Measurements from ENCODE around the gene SMAD4.

The SMAD4 gene

GRCh38 chr18:51070545-51070944 lies 40.5 kb downstream of the SMAD4 start:
- Histone ChIP-seq H3K27me3 (ENCODE audit: control insufficient read depth, insufficient read depth, low read length) (no peaks in the 10 kb centered on the region), H3K9ac (ENCODE audit: low read length) (no peak overlapping the region), H3K36me3 (ENCODE audit: control insufficient read depth, insufficient read depth, low read length) (peaks cover 71% of the 10 kb centered on the region), H3K4me1 (ENCODE audit: control insufficient read depth, insufficient read depth, low read length) (no peaks in the 10 kb centered on the region), H3K4me3 (ENCODE audit: low read depth, low read length) (no peak overlapping the region), H3K9me3 (ENCODE audit: control insufficient read depth, insufficient read depth, low read depth, low read length) (no peaks in the 10 kb centered on the region), H3K27ac (ENCODE audit: low read depth, low read length) (no peak overlapping the region)

GRCh38 chr18:51072586-51073313 lies 42.7 kb downstream of the SMAD4 start:
- H3K36me3 ChIP-seq (ENCODE audit: control insufficient read depth, insufficient read depth, low read length): peaks cover 70% of the 10 kb centered on the region
- no peaks in the 10 kb centered on the region for H3K4me1 ChIP-seq (ENCODE audit: control insufficient read depth, insufficient read depth, low read length)
- H3K9ac ChIP-seq (ENCODE audit: low read length): no peak overlapping the region
- H3K27ac ChIP-seq (ENCODE audit: low read depth, low read length): no peak overlapping the region
- H3K4me3 ChIP-seq (ENCODE audit: low read depth, low read length): no peak overlapping the region
- H3K27me3 ChIP-seq (ENCODE audit: control insufficient read depth, insufficient read depth, low read length): no peaks in the 10 kb centered on the region
- no peaks in the 10 kb centered on the region for H3K9me3 ChIP-seq (ENCODE audit: control insufficient read depth, insufficient read depth, low read depth, low read length)

- no peak overlapping the region for H3K4me3 ChIP-seq (ENCODE audit: low read depth, low read length)
- no peaks in the 10 kb centered on the region for H3K27me3 ChIP-seq (ENCODE audit: control insufficient read depth, insufficient read depth, low read length)
- H3K4me1 ChIP-seq (ENCODE audit: control insufficient read depth, insufficient read depth, low read length): no peaks in the 10 kb centered on the region
- peaks cover 74% of the 10 kb centered on the region for H3K36me3 ChIP-seq (ENCODE audit: control insufficient read depth, insufficient read depth, low read length)
- H3K9me3 ChIP-seq (ENCODE audit: control insufficient read depth, insufficient read depth, low read depth, low read length): no peaks in the 10 kb centered on the region
- no peak overlapping the region for H3K27ac ChIP-seq (ENCODE audit: low read depth, low read length)
- no peak overlapping the region for H3K9ac ChIP-seq (ENCODE audit: low read length)
Measured at GRCh38 chr18:51074605-51075004, 44.6 kb downstream of the SMAD4 start.

DNA sequence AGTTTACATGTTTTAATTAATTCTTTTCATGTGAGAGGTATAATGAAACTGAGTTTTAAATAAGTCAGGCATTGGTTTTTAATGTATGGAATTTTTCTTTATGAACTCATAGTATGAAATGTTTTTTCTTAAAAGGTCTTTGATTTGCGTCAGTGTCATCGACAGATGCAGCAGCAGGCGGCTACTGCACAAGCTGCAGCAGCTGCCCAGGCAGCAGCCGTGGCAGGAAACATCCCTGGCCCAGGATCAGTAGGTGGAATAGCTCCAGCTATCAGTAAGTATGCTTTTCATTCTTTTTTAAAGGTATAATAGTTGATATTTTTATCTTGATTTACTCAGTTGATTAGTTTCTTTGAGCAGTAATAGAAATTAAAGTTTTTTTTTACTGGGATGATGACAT lies 46.5 kb downstream of the SMAD4 start:
- Histone ChIP-seq H3K27ac (ENCODE audit: low read depth, low read length) (no peak overlapping the region), H3K9ac (ENCODE audit: low read length) (no peak overlapping the region), H3K9me3 (ENCODE audit: control insufficient read depth, insufficient read depth, low read depth, low read length) (no peaks in the 10 kb centered on the region), H3K4me3 (ENCODE audit: low read depth, low read length) (no peak overlapping the region), H3K36me3 (ENCODE audit: control insufficient read depth, insufficient read depth, low read length) (peaks cover 74% of the 10 kb centered on the region), H3K27me3 (ENCODE audit: control insufficient read depth, insufficient read depth, low read length) (no peaks in the 10 kb centered on the region), H3K4me1 (ENCODE audit: control insufficient read depth, insufficient read depth, low read length) (no peaks in the 10 kb centered on the region)

DNA sequence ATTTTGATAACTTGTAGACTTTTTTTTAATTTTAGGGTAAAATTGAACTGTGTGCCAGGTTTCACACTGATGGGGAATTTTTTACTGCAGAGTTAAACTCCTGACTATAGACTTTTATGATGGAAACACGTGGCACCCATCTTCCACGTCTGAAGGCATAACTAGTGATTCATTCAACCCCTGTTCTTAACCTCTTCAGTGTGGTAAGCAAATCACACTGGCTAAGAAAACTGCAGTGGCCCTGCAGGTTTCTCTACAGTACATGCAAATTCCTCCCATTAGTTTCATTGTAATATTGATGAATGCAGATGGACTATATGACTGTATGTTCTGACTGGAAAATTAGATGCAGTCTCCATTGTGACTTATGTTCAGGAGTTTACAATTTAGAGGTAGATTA lies 47.2 kb downstream of the SMAD4 start:
- Histone ChIP-seq H3K9me3 (ENCODE audit: control insufficient read depth, insufficient read depth, low read depth, low read length) (no peaks in the 10 kb centered on the region), H3K27ac (ENCODE audit: low read depth, low read length) (no peak overlapping the region), H3K36me3 (ENCODE audit: control insufficient read depth, insufficient read depth, low read length) (peaks cover 74% of the 10 kb centered on the region), H3K9ac (ENCODE audit: low read length) (no peak overlapping the region), H3K4me1 (ENCODE audit: control insufficient read depth, insufficient read depth, low read length) (no peaks in the 10 kb centered on the region), H3K27me3 (ENCODE audit: control insufficient read depth, insufficient read depth, low read length) (no peaks in the 10 kb centered on the region), H3K4me3 (ENCODE audit: low read depth, low read length) (no peak overlapping the region)

- H3K4me1 ChIP-seq (ENCODE audit: control insufficient read depth, insufficient read depth, low read length): no peaks in the 10 kb centered on the region
- no peak overlapping the region for H3K4me3 ChIP-seq (ENCODE audit: low read depth, low read length)
- H3K27ac ChIP-seq (ENCODE audit: low read depth, low read length): no peak overlapping the region
- H3K9me3 ChIP-seq (ENCODE audit: control insufficient read depth, insufficient read depth, low read depth, low read length): no peaks in the 10 kb centered on the region
- H3K36me3 ChIP-seq (ENCODE audit: control insufficient read depth, insufficient read depth, low read length): peaks cover 79% of the 10 kb centered on the region
- H3K27me3 ChIP-seq (ENCODE audit: control insufficient read depth, insufficient read depth, low read length): no peaks in the 10 kb centered on the region
- no peak overlapping the region for H3K9ac ChIP-seq (ENCODE audit: low read length)
Measured at GRCh38 chr18:51078026-51078425, 48.0 kb downstream of the SMAD4 start.

- Histone ChIP-seq H3K27me3 (ENCODE audit: control insufficient read depth, insufficient read depth, low read length) (no peaks in the 10 kb centered on the region), H3K9me3 (ENCODE audit: control insufficient read depth, insufficient read depth, low read depth, low read length) (0 out of 2 replicates have a peak, but pooled peaks cover 4% of the 10 kb centered on the region), H3K9ac (ENCODE audit: low read length) (no peak overlapping the region), H3K27ac (ENCODE audit: low read depth, low read length) (no peak overlapping the region), H3K36me3 (ENCODE audit: control insufficient read depth, insufficient read depth, low read length) (peaks cover 95% of the 10 kb centered on the region), H3K4me1 (ENCODE audit: control insufficient read depth, insufficient read depth, low read length) (no peaks in the 10 kb centered on the region), H3K4me3 (ENCODE audit: low read depth, low read length) (no peak overlapping the region)
Measured at GRCh38 chr18:51082571-51083267, 52.7 kb downstream of the SMAD4 start.

DNA sequence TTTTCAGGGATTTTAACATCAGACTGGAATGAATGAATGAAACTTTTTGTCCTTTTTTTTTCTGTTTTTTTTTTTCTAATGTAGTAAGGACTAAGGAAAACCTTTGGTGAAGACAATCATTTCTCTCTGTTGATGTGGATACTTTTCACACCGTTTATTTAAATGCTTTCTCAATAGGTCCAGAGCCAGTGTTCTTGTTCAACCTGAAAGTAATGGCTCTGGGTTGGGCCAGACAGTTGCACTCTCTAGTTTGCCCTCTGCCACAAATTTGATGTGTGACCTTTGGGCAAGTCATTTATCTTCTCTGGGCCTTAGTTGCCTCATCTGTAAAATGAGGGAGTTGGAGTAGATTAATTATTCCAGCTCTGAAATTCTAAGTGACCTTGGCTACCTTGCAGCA lies 53.4 kb downstream of the SMAD4 start:
- H3K27me3 ChIP-seq (ENCODE audit: control insufficient read depth, insufficient read depth, low read length): no peaks in the 10 kb centered on the region
- H3K9me3 ChIP-seq (ENCODE audit: control insufficient read depth, insufficient read depth, low read depth, low read length): peaks cover 11% of the 10 kb centered on the region
- peaks cover 94% of the 10 kb centered on the region for H3K36me3 ChIP-seq (ENCODE audit: control insufficient read depth, insufficient read depth, low read length)
- no peak overlapping the region for H3K4me3 ChIP-seq (ENCODE audit: low read depth, low read length)
- no peak overlapping the region for H3K27ac ChIP-seq (ENCODE audit: low read depth, low read length)
- no peaks in the 10 kb centered on the region for H3K4me1 ChIP-seq (ENCODE audit: control insufficient read depth, insufficient read depth, low read length)
- H3K9ac ChIP-seq (ENCODE audit: low read length): no peak overlapping the region

DNA sequence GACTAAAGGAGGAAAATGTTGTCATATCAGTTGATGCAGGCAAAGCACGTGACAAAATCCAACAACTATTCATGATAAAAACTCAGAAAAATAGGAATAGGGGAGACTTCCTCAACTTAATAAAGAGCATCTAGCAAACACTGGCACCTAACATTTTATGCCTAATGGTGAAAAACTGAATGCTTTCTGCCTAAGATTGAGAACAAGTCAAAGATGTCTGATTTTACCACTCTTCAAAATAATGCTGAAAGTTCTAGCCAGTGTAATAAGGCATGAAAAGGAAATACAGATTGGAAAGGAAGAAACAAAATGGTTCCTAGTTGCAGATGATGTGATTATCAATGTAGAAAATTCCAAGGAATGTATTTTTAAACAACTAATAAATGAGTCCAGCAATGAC lies 58.4 kb downstream of the SMAD4 start:
- Histone ChIP-seq H3K36me3 (ENCODE audit: control insufficient read depth, insufficient read depth, low read length) (peaks cover 46% of the 10 kb centered on the region), H3K27ac (ENCODE audit: low read depth, low read length) (no peak overlapping the region), H3K4me1 (ENCODE audit: control insufficient read depth, insufficient read depth, low read length) (no peaks in the 10 kb centered on the region), H3K9me3 (ENCODE audit: control insufficient read depth, insufficient read depth, low read depth, low read length) (peaks cover 19% of the 10 kb centered on the region), H3K27me3 (ENCODE audit: control insufficient read depth, insufficient read depth, low read length) (no peaks in the 10 kb centered on the region), H3K4me3 (ENCODE audit: low read depth, low read length) (no peak overlapping the region), H3K9ac (ENCODE audit: low read length) (no peak overlapping the region)

GRCh38 chr18:51089691-51090090 lies 59.7 kb downstream of the SMAD4 start:
- Histone ChIP-seq H3K4me1 (ENCODE audit: control insufficient read depth, insufficient read depth, low read length) (no peaks in the 10 kb centered on the region), H3K9me3 (ENCODE audit: control insufficient read depth, insufficient read depth, low read depth, low read length) (peaks cover 19% of the 10 kb centered on the region), H3K36me3 (ENCODE audit: control insufficient read depth, insufficient read depth, low read length) (peaks cover 34% of the 10 kb centered on the region), H3K27me3 (ENCODE audit: control insufficient read depth, insufficient read depth, low read length) (no peaks in the 10 kb centered on the region), H3K9ac (ENCODE audit: low read length) (no peak overlapping the region), H3K4me3 (ENCODE audit: low read depth, low read length) (no peak overlapping the region), H3K27ac (ENCODE audit: low read depth, low read length) (no peak overlapping the region)

DNA sequence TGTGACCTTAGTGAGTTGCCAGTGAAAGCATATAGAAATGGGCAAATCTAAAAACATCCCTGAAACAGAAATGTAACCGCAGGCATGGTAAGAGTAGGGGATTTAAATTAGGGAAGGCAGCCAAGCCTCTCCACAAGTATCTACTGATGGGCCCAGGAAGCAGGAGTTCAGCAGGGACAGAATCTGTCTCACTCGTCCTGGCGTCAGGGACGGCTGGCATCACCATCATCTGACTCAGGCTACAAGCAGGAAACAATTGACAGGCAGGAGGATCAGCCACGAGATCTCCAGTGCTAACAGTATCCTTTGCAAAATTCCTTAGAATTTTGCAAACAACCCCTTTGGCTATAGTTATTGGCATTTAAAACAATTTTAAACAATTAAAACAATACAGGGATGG lies 61.3 kb downstream of the SMAD4 start:
- Histone ChIP-seq H3K4me3 (ENCODE audit: low read depth, low read length) (no peak overlapping the region), H3K27ac (ENCODE audit: low read depth, low read length) (no peak overlapping the region)

More for the DNA sequence above, 61.3 kb downstream of the SMAD4 start:
- H3K9ac ChIP-seq (ENCODE audit: low read length): no peak overlapping the region
- no peaks in the 10 kb centered on the region for H3K4me1 ChIP-seq (ENCODE audit: control insufficient read depth, insufficient read depth, low read length)
- H3K27me3 ChIP-seq (ENCODE audit: control insufficient read depth, insufficient read depth, low read length): no peaks in the 10 kb centered on the region
- H3K36me3 ChIP-seq (ENCODE audit: control insufficient read depth, insufficient read depth, low read length): peaks cover 18% of the 10 kb centered on the region
- peaks cover 19% of the 10 kb centered on the region for H3K9me3 ChIP-seq (ENCODE audit: control insufficient read depth, insufficient read depth, low read depth, low read length)

Measured in HUES6 (cell line).